Fibroblast of lung (primary cell): ENCODE data around the gene CALCOCO1. TPM values are rescaled to one million over a fixed set of nuclear protein-coding genes. Genes with fewer than 3 reads are reported as not detected.
A peak's percentile ranks its signal among the peaks of the same experiment; 100 is the strongest.

ENCODE experiments used
- DNase-seq, 2 donors: peaks; one replicate each; pipeline versions ENCODE4 v3.0.0 to v3.0.0-alpha.2; 2010; ENCODE audit warnings: low read depth in 2 of 2
- H2AFZ ChIP-seq: 2 replicates; pipeline ENCODE4 v1.5.1; 2012; ENCODE audit warnings: low read length, control low read depth, inconsistent platforms
- H3K27ac ChIP-seq: 2 replicates; pipeline ENCODE4 v1.5.1; 2011; ENCODE audit warnings: low read length, control low read depth; ENCODE audit not compliant: insufficient read depth
- H3K27me3 ChIP-seq: 2 replicates; pipeline ENCODE4 v1.5.1; 2011; ENCODE audit warnings: mild to moderate bottlenecking, low read length; ENCODE audit not compliant: control insufficient read depth, insufficient read depth
- H3K36me3 ChIP-seq: 2 replicates; pipeline ENCODE4 v1.5.1; 2011; ENCODE audit warnings: low read length; ENCODE audit not compliant: control insufficient read depth, insufficient read depth
- H3K4me1 ChIP-seq: 2 replicates; pipeline ENCODE4 v1.5.1; 2011; ENCODE audit warnings: low read length; ENCODE audit not compliant: control insufficient read depth, insufficient read depth; ENCODE audit errors: extremely low read depth
- H3K4me2 ChIP-seq: 2 replicates; pipeline ENCODE4 v1.5.1; 2011; ENCODE audit warnings: low read length, control low read depth; ENCODE audit not compliant: insufficient read depth; ENCODE audit errors: extremely low read depth
- H3K4me3 ChIP-seq, 4 experiments: fragments of 200-600 bp in 1 of 4; sonication (generic) in 1 of 4; replicated peaks in 1 of 4; 2 replicates each; pipeline ENCODE4 v1.5.1; 2011 to 2016; ENCODE audit warnings: low read length in 4 of 4, low read depth in 3 of 4, mild to moderate bottlenecking in 3 of 4, control low read depth in 2 of 4, inconsistent platforms in 1 of 4, mixed read lengths in 1 of 4; ENCODE audit not compliant: insufficient read depth in 1 of 4; ENCODE audit errors: control extremely low read depth in 1 of 4
- H3K79me2 ChIP-seq: 2 replicates; pipeline ENCODE4 v1.5.1; 2012; ENCODE audit warnings: mild to moderate bottlenecking, low read length, inconsistent platforms; ENCODE audit not compliant: control insufficient read depth, insufficient read depth
- H3K9ac ChIP-seq: 2 replicates; pipeline ENCODE4 v1.5.1; 2011; ENCODE audit warnings: mild to moderate bottlenecking, low read length, control low read depth; ENCODE audit not compliant: insufficient read depth
- H3K9me3 ChIP-seq: 2 replicates; pipeline ENCODE4 v1.5.1; 2012; ENCODE audit warnings: low read depth, low read length; ENCODE audit not compliant: control insufficient read depth, insufficient read depth
- H4K20me1 ChIP-seq: 2 replicates; pipeline ENCODE4 v1.5.1; 2011; ENCODE audit warnings: low read length; ENCODE audit not compliant: control insufficient read depth, insufficient read depth; ENCODE audit errors: extremely low read depth
- EZH2 ChIP-seq: IDR thresholded peaks from 2 replicates; pipeline ENCODE4 v1.5.1; 2012; ENCODE audit warnings: low read length, control low read depth, mild to moderate bottlenecking; ENCODE audit errors: missing control alignments
- polyA plus RNA-seq, 2 donors: library from polyadenylated mRNA; depleted of rRNA in 1 of 2; stranded (reverse) in 1 of 2; unstranded in 1 of 2; fragments of >200 nt; gene quantifications; 2 replicates each; pipeline ENCODE4 v1.2.1, GENCODE V29; 2011 to 2012; ENCODE audit warnings: missing spikeins in 1 of 2
- total RNA-seq: library from RNA; depleted of rRNA; stranded (reverse); fragments of >200 nt; gene quantifications from 2 replicates; pipeline ENCODE4 v1.2.1, GENCODE V29; 2014
- TF ChIP-seq, protein P1 (sequence below), 2 donors: IDR thresholded peaks in 1 of 2; conservative IDR thresholded peaks in 1 of 2; 1 replicate in 1 of 2; 2 replicates in 1 of 2; pipeline ENCODE4 v1.5.1; 2011 to 2012; ENCODE audit warnings: low read length in 2 of 2, control low read depth in 1 of 2, inconsistent platforms in 1 of 2, low read depth in 1 of 2, mild to moderate bottlenecking in 1 of 2

Gene CALCOCO1
- total and polyA plus RNA-seq, 2 donors (not counting 1 experiment from before 2014, with no cell fraction given), result 116 to 125 TPM

DNA sequence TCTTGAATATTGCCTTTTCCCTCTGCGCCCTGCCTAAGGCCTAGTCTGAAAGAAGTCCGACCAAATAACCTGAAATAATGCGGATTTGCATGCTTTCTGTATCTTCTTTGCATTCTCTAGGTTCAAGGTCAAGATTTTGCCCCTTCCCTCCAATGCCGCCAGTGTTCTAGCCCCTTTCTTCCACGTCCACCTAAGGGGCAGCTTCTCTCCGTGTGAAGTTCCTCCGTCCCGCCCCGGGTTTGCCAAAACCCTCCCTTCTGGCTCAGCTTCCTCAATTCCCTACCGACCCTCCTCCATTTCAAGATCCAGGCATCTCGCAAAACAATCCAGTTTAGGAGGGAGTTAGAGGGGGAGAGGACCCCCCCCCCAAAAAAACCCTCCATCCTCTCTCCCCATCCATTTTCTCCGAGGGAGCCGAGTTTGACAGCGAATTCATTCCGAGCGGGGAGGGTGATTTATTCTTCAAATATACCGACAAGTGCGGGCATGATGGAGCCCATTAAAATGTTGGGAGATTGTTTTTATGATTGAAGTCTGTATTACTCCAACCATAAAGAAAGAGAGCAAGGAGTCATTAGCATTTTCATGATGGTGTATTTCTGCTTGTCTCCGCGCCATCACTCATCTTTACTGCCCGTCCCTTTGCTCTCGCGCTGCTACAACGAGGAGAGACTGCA, 30.5 kb downstream of the CALCOCO1 start:
- no peaks in the 10 kb centered on the region for H3K79me2 ChIP-seq
- peaks cover 5% of the 10 kb centered on the region for H3K4me1 ChIP-seq
- peak overlapping the region in 1 of 4 experiments; percentile 30 for H3K4me3 ChIP-seq
- H3K4me2 ChIP-seq, result no peak overlapping the region
- H2AFZ ChIP-seq, result no peak overlapping the region
- H3K9me3 ChIP-seq, result no peaks in the 10 kb centered on the region
- peaks cover 19% of the 10 kb centered on the region for H3K27me3 ChIP-seq
- no peak overlapping the region for H3K27ac ChIP-seq
- TF ChIP-seq, protein P1, sequence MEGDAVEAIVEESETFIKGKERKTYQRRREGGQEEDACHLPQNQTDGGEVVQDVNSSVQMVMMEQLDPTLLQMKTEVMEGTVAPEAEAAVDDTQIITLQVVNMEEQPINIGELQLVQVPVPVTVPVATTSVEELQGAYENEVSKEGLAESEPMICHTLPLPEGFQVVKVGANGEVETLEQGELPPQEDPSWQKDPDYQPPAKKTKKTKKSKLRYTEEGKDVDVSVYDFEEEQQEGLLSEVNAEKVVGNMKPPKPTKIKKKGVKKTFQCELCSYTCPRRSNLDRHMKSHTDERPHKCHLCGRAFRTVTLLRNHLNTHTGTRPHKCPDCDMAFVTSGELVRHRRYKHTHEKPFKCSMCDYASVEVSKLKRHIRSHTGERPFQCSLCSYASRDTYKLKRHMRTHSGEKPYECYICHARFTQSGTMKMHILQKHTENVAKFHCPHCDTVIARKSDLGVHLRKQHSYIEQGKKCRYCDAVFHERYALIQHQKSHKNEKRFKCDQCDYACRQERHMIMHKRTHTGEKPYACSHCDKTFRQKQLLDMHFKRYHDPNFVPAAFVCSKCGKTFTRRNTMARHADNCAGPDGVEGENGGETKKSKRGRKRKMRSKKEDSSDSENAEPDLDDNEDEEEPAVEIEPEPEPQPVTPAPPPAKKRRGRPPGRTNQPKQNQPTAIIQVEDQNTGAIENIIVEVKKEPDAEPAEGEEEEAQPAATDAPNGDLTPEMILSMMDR (conservative IDR thresholded peaks at IDR 0.05 in 1 of 2, IDR thresholded peaks at IDR 0.05 in 1 of 2; ENCODE audit: low read depth in 1 of 2, low read length in 2 of 2), result no peak
- peak; percentile 58 for TF ChIP-seq EZH2
- DNase-seq, result no peak
- H3K36me3 ChIP-seq, result no peaks in the 10 kb centered on the region
- no peaks in the 10 kb centered on the region for H4K20me1 ChIP-seq
- H3K9ac ChIP-seq, result no peak overlapping the region

DNA sequence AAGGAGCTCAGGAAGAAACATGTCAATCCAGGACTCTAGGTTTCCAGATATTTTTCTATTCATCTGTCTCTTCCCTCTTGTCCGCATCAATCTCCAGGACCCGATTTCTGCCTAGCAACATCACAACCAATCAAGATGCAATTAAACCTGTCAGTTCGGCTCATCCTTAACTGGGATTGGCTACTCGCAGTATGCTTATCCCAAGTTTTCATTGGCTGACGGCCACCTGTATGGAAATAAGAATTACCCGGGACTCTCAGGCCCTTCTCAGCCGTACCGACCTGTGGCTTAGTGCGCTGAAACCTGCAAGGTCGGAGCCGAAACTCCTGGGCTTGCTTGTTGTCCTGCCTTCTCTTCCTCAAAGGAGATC, 31.0 kb downstream of the CALCOCO1 start:
- Histone ChIP-seq H3K36me3 (no peaks in the 10 kb centered on the region), H3K9me3 (no peaks in the 10 kb centered on the region), H3K27me3 (peaks cover 19% of the 10 kb centered on the region), H3K9ac (no peak overlapping the region), H3K4me2 (no peak overlapping the region), H3K79me2 (no peaks in the 10 kb centered on the region), H3K4me3 (peak overlapping the region in 1 of 4 experiments; percentile 30), H4K20me1 (no peaks in the 10 kb centered on the region), H2AFZ (no peak overlapping the region), H3K4me1 (peaks cover 5% of the 10 kb centered on the region), H3K27ac (no peak overlapping the region)
- TF ChIP-seq EZH2, result no peak
- TF ChIP-seq, protein P1 (conservative IDR thresholded peaks at IDR 0.05 in 1 of 2, IDR thresholded peaks at IDR 0.05 in 1 of 2; ENCODE audit: low read depth in 1 of 2, low read length in 2 of 2), result no peak
- peak; percentile 83 to 86 for DNase-seq

DNA sequence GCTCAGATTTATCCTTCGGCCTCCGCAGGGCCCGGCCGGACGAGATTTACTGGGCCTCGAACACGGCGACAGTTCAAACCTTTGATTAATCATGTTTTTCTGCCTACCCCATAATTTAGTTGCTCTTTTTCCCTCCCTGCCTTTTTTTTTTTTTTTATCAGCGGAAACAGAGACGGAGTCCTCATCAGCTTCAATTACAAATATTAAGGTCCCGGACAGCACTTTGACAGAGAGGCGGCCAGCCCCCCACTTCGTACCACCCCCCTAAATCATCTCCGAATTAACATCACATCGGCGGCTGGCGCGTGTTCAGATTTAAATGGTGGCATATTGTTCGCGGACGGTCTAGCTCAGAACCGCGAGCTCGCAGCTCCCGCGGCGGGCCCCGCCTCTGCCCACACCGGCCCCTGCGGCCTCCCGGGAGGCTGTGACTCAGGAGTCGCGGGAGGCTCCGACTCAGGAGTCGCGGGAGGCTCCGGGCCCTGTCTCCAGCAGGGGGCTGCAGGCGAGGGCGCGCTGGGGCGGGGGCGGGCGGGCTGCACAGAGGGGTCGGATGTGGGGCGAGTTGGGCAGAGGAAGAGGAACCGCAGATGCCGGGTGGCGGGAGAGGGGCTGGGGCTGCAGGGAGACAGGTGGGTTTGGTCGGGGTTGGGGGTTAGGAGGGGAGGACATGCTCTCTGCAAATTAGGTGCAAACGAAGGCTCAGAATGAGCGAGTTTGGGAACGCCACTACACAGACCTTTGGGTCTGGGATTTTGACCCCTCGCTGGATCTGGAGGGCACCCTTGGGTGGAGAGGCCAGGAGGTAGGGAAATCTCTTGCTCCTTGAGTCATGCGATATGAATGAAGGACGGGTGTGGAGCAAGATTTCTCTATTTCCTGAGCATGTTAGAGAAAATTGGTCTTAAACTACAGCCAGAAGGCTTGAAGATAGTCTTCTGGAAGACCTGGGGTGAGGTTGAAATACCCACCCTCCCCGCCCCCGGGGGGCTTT, 31.8 kb downstream of the CALCOCO1 start:
- H3K79me2 ChIP-seq, result no peaks in the 10 kb centered on the region
- no peak overlapping the region for H3K27ac ChIP-seq
- no peaks in the 10 kb centered on the region for H3K9me3 ChIP-seq
- H3K27me3 ChIP-seq, result peaks cover 19% of the 10 kb centered on the region
- peak; percentile 56 to 69 for DNase-seq
- TF ChIP-seq EZH2, result no peak
- TF ChIP-seq, protein P1 (conservative IDR thresholded peaks at IDR 0.05 in 1 of 2, IDR thresholded peaks at IDR 0.05 in 1 of 2; ENCODE audit: low read depth in 1 of 2, low read length in 2 of 2), result no peak
- no peak overlapping the region for H2AFZ ChIP-seq
- peak overlapping the region; percentile 16 for H3K9ac ChIP-seq
- peaks cover 5% of the 10 kb centered on the region for H3K4me1 ChIP-seq
- no peaks in the 10 kb centered on the region for H3K36me3 ChIP-seq
- H3K4me3 ChIP-seq, result peak overlapping the region in 2 of 4 experiments; percentile 4 to 23
- no peaks in the 10 kb centered on the region for H4K20me1 ChIP-seq
- H3K4me2 ChIP-seq, result peak overlapping the region; percentile 35
